GM11168 (cell line): ENCODE data around the gene GEMIN4.
"Not testable (repeated sequence)": the region's sequence is repeated elsewhere in the genome, so short reads cannot be mapped to it uniquely, and the experiment has no call there.

Experiments used
- in situ Hi-C: fragments of 300-500 bp; cut with MboI; formaldehyde crosslinking; loops from one replicate; pipeline ENCODE4 v1.12.0; 2022; ENCODE audit warnings: low sequenced_read_pairs; ENCODE audit not compliant: unreplicated experiment

The GEMIN4 gene

DNA sequence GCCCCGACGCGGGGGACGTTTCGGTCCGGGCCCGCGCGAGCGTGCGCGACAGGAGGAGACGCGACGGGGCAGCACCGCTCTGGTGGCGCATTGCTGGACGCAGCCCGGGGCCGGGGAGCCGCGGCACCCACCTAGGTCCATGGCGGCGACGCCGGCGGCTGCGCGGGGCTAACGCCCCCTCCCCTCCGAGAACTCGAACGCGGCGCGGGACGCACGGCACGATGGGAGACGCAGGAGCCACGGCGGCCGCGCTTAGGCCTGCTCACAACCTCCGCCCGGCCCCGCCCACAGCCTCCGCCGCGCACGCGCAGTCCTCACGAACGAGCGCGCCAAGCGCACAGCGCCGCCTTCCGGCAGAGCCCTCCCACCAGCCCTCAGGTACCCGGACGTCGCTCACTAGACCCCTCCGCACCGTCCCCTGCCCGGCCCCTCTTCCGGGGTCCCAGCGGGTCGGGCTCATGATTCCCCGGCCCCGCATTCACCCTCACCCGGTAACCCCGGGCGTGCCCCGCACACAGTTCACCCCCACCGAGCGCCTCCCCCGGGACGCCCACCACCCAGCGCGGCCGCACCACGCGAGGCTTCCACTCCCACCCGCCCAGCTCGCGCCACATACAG, at the start of gene GEMIN4:
TSS of gene GEMIN4 (minus strand) at position 263 of the 618 bp plus-strand sequence. CDS start at position 141, 122 bp downstream.
- in situ Hi-C loops, result no loop called here

DNA sequence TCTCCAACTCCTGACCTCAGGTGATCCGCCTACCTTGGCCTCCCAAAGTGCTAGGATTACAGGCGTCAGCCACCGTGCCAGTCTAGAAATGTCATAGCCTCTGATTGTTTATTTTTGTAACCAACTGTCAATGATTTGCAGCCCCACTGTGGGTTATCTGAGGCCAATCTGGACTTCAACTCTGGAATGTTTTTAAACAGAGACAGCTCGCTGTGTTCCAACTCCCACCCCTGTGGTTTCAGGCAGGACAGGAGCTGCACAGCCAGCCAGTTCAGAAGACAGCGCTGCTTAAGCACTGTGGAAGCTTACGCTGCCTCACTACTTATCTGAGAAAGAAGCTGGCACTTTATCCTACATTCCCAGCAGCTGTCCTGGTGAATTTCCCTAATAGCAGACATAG, 49.6 kb upstream of the GEMIN4 start:
- in situ Hi-C loops, result no loop called here

DNA sequence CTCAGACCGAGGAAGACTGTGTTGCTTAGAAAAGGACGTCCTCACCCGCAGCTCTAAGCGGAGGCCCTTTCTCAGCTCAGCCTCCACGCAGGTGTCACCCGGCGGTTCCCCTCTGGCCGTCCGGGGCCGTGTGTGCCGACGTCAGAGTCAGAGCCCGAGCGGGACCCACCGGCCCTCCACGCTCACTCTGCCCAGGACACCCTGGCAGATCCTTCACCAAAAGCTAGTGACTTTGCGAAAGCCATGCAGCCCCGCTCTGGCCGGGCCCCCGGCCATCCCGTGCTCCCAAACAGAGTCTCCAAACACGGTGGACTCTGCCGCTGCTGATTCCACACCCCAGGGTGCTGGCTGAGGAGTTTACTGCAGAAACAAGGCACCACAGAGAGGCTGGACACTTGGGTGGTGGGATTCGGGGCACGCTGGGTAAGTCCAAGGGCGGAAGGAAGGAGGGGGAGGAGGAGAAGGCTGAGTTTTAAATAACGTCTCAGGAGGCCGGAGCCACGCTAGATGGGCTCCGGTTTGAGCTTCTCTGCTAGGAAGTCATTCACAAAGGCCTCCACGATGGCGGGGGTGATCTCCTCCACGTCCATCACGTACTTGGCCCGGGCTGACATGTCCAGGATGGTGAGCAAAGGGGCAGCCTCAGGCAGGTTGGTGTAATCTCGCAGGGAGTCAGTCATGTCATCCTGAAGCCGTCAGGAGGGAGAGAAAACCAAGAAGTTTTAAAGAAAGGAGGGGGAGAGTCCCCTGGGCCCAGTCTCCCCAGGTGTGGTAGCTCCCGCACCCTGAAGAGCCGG, 48.6 kb upstream of the GEMIN4 start:
- in situ Hi-C loops, result no loop called here

DNA sequence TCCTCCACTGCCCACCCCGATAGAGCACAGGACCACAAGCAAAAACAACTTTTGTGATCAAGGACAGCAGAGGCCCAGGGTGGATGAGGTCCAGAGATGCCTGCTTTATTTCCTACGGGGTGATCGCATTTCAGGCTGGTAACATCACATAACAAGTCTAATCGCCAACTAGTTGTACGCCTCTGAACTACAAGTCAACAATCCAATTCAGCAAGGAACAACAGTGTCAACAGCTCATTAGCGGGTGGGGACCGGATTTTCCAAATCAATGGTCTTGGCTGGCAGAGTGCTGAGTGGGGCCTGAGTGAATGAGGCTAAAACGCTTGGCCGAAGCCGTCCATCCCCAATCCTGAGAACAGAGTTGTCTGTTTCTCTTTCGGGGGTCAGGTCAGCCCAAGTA, 47.2 kb upstream of the GEMIN4 start:
- in situ Hi-C loops, result loop anchor here (10.0 kb wide), 1 partner anchor 186 kb away; no protein-coding TSS in a partner anchor

DNA sequence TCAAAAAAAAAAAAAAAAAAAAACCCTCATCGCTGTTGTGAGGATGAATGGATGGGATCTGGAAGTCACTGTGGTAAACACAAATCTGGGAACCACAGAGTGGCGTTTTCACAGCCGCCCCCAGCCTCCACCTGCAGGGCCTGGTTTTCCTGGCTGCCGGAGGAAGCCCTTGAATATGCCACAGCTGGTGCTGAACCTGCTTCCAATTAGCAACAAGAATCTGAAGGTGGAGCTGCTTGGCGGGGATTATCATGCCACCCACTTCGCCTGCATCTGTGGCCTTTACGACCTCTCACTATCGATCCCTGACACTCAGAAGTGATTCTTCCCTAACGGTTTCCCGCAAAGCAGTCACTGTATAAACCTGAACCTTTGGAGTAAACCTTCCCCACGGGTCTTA, 46.2 kb upstream of the GEMIN4 start:
- in situ Hi-C loops, result loop anchor here (10.0 kb wide), 1 partner anchor 187 kb away; no protein-coding TSS in a partner anchor

DNA sequence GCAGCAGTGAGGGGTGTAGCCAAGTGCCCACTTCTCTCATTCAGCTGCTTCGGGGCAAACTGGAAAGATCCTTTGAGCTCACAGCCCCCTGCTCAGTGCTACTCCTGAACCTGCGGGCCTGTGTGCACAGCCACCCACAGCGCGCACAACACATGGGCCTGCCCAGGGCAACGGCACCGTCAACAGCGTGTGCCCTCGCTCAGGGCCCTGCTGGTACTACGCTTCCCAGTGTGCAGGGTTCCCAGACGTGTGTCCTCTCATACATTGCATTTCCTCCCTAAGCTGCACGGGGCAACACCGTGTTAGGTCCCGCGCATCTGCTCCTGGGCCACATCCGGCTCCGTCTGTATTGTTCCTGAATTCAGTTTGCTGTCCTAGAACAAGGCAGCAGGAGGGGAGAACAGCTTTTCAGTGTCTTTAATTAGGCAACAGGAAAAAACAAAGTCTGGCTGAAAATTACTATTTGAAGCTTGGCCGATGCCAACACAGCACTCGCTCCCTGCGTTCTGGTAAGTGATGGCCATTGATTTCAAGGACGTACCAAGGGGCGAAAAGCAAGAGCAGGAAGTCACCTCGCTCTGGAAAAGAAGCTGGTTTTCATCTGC, 45.3 kb upstream of the GEMIN4 start:
- in situ Hi-C loops, result loop anchor here (10.0 kb wide), 1 partner anchor 187 kb away; no protein-coding TSS in a partner anchor

DNA sequence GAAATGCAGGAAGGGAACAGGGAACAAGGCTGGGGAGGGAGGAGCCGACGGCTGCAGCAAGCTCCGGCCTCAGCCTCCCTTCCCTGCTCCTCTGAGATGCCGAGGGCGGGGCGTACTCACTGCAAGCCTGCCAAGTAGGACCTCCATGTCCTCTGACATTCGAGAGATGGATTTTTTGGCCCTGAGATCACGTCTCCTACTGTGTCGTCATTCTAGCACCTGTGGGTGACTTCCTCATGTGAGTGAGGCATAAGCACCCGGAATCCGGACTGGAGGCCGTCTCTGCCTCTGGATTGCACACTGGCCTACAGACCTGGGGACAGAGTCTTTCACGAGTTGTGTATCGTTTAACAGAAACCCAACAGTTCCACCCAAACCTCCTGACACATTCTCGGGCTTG, 44.5 kb upstream of the GEMIN4 start:
- in situ Hi-C loops, result loop anchor here (10.0 kb wide), 1 partner anchor 188 kb away; no protein-coding TSS in a partner anchor

DNA sequence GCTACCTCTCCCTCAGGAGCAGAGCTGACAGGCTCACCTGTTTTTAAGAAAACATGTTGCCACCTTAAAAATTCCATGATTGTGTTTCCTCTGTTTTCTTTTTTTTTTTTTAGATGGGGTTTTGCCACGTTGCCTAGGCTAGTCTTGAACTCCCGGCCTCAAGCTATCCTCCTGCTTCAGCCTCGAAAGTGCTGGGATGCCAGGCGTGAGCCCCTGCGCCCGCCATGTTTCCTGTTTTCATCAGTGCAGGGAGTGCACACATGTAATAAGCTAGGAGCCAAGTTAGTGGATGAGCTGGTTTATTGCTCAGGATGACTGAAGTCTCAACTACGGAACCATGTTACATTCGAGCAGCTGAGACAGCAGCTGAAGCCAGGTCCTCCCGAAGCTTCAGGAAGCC, 43.7 kb upstream of the GEMIN4 start:
- in situ Hi-C loops, result loop anchor here (10.0 kb wide), 1 partner anchor 189 kb away; no protein-coding TSS in a partner anchor

DNA sequence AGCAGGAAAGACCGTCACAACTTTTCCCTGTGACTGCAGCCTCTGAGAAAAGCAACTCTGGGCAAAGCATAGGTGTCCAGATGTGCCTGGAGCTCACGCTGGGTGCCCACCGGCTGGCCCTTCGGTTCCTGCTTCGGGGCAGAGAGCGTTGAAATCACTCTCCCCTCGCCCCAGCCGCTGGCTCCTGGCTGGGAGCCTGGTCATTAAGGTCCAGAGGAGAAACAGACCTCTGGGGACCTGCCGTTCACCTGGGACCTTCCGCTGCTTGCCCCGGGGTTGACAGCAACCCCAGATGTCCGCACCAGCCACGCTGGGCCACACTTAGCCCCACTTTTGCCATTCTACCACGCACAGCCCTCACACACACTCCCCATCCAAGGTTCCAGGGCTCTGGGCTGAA, 43.2 kb upstream of the GEMIN4 start:
- in situ Hi-C loops, result loop anchor here (10.0 kb wide), 1 partner anchor 190 kb away; no protein-coding TSS in a partner anchor

DNA sequence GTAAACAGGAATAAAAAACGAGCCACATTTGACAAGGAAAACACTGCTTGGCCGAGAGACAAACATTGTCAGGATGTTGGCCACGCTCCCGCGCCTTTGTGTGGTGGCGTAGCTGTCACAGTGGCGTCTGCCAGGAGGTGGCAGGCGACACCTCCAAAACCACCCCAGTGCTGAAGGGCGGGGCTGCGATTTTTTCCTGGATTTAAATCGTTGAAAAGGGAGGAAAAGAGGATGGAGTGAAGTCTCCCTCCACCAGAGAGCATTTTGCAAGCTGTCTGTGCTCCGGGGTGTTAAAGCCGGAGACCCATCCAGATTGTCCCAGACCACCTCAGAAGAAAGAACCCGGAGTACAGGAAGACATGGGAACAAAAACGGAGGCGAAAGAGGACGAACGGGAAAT, 42.8 kb upstream of the GEMIN4 start:
- in situ Hi-C loops, result loop anchor here (10.0 kb wide), 1 partner anchor 190 kb away; no protein-coding TSS in a partner anchor

DNA sequence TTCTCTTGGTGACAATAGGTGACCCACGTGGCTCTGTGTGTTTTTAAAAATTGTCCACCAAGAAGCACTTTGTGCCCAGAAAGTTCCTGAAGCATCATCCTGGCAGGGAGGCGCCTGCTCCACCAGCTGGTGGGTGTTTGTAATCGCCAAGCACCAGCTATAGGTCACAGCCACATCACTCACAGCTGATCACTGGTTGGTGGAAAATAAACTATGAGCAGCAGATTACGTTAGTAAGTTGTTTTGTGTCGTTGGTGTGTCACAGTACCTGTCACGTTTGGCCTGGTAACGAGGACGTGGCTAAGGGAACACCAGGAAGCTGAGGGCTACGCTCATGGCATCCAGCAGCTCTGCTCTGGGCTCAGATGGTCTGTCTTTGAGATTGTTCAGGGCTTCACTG, 40.2 kb upstream of the GEMIN4 start:
- in situ Hi-C loops, result loop anchor here (10.0 kb wide), 1 partner anchor 193 kb away; no protein-coding TSS in a partner anchor

DNA sequence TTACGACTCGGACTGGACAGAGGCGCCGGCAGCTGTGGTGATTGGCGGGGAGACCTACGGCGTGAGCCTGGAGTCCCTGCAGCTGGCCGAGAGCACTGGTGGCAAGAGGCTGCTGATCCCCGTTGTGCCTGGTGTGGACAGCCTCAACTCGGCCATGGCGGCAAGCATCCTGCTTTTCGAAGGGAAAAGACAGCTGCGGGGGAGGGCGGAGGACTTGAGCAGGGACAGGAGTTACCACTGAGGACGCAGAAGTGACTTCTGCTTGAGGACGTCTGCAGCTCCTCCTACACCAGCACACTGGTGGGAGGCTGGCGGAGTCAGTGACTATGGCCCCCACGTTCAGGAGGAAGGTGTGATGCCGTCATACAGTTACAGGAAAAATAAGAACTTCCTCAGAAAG, 39.8 kb upstream of the GEMIN4 start:
- in situ Hi-C loops, result loop anchor here (10.0 kb wide), 1 partner anchor 193 kb away; no protein-coding TSS in a partner anchor

DNA sequence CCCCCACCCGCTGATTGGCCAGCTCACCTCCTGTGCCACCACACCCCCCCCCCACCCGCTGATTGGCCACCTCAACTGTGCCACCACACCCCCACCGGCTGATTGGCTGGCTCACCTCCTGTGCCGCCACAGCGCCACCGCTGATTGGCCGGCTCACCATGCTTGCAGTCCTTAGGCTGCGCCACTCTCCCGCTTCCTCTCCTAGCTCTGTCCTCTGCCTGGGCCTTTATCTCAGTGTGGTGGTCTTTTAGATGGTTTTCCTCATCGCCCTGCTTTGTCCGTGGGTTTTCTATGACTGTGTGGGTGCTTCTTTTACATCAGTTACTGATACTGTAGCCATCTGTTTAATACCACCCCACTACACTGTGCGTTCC, 38.8 kb upstream of the GEMIN4 start:
- in situ Hi-C loops, result loop anchor here (10.0 kb wide), 1 partner anchor 194 kb away; no protein-coding TSS in a partner anchor

DNA sequence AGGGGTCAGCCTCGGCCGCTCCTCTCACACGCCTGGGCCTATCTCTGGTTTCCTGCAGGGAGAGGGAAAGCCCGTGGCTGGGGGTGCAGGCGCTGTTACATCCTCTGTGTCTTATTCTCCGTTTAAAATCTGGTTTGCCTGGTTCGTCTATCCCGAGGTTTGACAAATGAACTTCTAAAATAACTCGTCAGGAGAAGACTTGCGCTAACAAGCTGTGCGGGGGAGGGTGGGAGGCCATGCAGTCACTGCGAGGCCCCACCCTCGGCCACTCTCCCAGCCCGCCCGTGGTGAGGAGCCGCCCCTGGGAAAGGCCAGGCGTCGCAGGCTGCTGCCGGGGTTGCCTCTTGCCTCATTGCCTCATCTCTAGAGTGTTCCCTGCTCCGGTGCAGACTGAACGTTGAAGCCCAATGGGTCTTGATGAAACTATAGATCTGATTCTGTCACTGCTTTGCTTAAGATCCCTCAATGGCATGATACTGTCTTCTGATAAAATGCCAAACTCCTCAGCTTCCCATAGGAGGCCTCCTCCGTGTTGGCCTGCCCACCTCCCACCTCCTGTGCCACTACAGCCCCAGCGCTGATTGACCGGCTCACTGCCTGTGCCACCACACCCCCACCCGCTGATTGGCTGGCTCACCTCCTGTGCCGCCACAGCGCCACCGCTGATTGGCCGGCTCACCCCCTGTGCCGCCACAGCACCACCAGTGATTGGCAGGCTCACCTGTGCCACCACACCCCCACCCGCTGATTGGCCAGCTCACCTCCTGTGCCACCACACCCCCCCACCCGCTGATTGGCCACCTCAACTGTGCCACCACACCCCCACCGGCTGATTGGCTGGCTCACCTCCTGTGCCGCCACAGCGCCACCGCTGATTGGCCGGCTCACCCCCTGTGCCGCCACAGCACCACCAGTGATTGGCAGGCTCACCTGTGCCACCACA, 38.1 kb upstream of the GEMIN4 start:
- in situ Hi-C loops, result loop anchor here (10.0 kb wide), 1 partner anchor 195 kb away; no protein-coding TSS in a partner anchor

DNA sequence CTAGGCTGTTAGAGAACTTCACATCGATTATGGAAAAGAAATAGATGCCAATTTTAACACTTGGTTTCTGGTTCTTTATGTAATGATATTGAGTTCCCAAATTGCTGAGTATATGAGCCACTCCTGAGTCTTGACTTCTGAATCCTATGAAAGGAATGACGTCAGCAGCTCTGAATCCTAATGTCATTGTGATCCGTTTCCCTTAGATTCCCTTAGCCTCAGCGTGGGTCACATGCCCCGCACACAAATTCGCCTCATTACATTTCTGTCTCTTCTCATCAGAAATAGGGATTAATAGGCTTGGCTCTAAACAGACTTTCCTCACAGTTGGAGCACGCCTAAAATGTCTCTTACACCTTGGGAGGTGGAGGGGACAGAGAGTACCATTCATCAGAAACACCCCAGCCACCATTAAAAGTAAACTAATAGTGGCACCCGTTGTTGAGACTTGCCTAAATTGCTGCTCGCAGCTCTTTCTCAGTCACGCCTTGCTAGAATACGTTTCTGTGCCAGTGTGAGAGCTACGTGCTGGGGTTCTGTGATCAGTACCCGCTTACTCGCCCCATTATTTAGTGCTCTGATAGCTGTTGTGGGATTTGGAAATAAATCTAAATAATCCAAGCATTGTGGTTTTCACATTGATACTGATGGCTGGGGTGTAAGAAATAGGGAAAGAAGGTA, 37.2 kb upstream of the GEMIN4 start:
- in situ Hi-C loops, result no loop called here

DNA sequence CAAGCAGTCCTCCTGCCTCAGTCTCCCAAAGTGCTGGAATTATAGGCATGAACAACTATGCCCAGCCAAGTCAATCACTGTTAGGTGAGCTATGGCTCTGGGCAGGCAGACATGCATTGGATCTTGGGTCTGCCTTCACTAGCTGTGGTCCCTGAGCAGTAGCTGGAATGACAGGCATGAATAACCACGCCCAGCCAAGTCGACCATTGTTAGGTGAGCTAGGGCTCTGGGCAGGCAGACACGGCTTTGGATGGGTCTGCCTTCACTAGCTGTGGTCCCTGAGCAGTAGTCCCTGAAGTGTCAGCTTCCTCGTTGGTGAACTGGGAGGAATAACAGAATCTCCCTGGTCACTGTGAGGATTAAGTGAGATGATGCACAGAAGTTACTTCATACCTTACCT, 36.5 kb upstream of the GEMIN4 start:
- in situ Hi-C loops, result no loop called here

DNA sequence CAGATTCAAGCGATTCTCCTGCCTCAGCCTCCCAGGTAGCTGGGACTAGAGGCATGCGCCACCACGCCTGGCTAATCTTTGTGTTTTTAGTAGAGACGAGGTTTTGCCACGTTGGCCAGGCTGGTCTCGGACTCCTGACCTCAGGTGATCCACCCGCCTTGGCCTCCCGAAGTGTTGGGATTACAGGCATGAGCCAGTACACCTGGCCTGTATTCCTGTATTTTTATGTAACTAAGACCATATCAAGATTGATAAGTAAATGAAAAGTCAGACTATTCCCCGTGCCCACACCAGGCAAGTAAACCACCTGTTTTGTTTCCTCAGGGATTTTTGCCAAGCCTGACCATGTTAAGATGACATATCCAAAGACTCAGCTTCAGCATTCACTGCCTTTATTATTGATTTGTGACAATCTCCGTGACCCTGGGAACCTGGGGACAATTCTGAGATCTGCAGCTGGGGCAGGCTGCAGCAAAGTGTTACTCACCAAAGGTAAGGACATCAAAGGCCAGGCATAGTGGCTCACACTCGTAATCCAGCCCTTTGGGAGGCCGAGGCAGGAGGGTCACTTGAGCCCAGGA, 35.7 kb upstream of the GEMIN4 start:
- in situ Hi-C loops, result no loop called here

DNA sequence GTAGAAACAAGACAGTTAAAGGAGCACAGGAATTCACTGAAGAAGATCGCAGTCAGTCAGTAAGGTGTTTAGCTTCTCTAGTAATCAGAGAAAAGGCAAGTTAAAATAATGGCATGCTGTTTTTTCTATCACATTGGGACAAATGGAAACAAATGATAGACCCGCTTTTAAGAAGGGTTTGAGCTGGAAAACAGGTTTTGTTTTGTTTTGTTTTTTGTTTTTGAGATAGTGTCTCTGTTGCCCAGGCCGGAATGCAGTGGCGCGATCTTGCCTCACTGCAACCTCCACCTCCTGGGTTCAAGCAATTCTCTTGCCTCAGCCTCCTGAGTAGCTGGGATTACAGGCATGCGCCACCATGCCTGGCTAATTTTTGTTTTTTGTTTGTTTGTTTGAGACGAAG, 33.8 kb upstream of the GEMIN4 start:
- in situ Hi-C loops, result not testable (repeated sequence)

DNA sequence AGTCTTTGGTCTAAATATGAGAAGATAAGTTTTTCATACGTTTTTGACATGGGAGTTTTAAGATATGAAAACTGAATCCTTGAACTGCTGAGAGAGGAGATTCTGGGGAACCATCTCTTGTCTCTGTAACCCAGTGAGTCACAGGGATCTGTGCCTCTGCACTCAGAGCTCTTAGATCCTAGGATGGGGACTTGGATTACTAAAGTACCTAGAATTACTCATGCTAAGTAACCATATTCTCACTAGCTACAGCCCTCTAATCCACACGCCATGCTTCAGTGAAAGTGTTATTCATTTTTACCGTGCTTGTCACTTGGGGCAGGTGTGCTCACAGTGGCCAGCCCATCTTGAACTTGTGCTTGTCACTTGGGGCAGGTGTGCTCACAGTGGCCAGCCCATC, 32.1 kb upstream of the GEMIN4 start:
- in situ Hi-C loops, result no loop called here
